ENCODE measurements around the gene CDC42BPA.
"Not testable (repeated sequence)": the region's sequence is repeated elsewhere in the genome, so short reads cannot be mapped to it uniquely, and the experiment has no call there.

CDC42BPA gene

DNA sequence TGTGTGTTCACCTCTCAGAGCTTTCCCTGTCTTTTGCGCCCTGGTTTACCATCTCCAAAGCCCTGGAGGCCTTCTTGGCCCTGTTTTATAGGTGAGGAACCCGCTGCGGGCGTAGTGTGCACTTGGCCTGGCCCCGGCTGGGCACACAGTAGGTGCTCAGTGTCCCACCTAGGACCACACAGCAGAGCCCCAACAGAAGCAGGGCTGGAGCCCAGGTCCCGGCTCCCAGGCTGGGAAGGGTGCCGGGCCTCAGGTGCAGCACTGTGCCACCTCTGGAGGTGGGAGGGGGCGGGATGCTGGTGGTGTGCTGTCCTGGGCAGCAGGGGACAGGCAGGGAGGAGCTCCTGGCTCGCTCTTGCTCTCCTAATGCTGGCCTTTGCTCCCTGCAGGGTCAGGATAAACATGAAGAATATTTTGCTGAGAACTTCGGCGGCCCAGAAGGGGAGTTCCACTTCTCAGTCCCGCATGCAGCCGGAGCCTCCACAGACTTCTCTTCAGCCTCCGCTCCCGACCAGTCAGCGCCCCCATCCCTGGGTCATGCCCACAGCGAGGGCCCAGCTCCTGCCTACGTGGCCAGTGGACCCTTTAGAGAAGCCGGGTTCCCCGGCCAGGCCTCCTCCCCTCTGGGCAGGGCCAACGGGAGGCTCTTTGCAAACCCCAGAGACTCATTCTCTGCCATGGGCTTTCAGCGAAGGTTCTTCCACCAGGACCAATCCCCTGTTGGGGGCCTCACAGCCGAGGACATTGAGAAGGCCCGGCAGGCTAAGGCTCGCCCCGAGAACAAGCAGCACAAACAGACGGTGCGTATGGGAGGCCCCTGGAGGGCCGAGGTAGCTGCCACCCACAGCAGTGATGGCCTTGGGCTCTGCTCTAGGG is 353.4 kb downstream of the CDC42BPA start:
- in situ Hi-C loops (cut with MboI; ENCODE audit: low sequenced_read_pairs) = no loop called here
- no peaks in the 10 kb centered on the region for H3K27me3 ChIP-seq (ENCODE audit: low read depth)
- H3K4me3 ChIP-seq = no peak overlapping the region
- peaks cover 5% of the 10 kb centered on the region; the same call in 1 of the 2 replicates for H3K9me3 ChIP-seq
- no peak for DNase-seq (ENCODE audit: low spot score in 2 of 2)
- no peaks in the 10 kb centered on the region for H3K36me3 ChIP-seq (replicated peaks)
- H3K4me1 ChIP-seq = no peaks in the 10 kb centered on the region

DNA sequence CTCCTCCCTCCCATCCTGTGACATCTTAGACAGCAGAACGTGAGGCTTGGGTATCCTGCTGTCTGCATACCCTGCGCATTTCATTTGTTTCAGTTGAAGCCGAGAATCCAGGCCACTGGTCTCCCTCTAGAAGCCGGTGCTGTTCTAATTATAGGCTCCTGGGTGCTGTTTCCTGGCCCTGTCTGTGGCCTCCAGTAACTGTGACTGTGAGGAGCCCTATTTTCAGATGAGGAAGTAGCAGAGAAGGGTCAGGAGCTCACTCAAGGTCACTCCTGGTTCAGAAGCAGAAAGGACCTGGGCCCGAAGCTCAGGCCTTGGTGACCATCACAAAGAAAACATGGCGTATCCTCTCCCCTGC is 354.2 kb downstream of the CDC42BPA start:
- no peak for DNase-seq (ENCODE audit: low spot score in 2 of 2)
- in situ Hi-C loops (cut with MboI; ENCODE audit: low sequenced_read_pairs) = no loop called here

GRCh38 chr1:226962421-226963391 is 355.6 kb downstream of the CDC42BPA start:
- H3K4me1 ChIP-seq = no peaks in the 10 kb centered on the region
- H3K27me3 ChIP-seq (ENCODE audit: low read depth) = no peaks in the 10 kb centered on the region
- no peak for DNase-seq (ENCODE audit: low spot score in 2 of 2)
- H3K36me3 ChIP-seq (replicated peaks) = no peaks in the 10 kb centered on the region
- no peaks in the 10 kb centered on the region for H3K9me3 ChIP-seq
- in situ Hi-C loops (cut with MboI; ENCODE audit: low sequenced_read_pairs) = no loop called here
- no peak overlapping the region for H3K4me3 ChIP-seq

More for the DNA sequence above, 354.2 kb downstream of the CDC42BPA start:
- Histone ChIP-seq H3K4me3 (no peak overlapping the region), H3K27me3 (ENCODE audit: low read depth) (no peaks in the 10 kb centered on the region), H3K9me3 (peaks cover 5% of the 10 kb centered on the region; the same call in 1 of the 2 replicates), H3K4me1 (no peaks in the 10 kb centered on the region), H3K36me3 (replicated peaks) (no peaks in the 10 kb centered on the region)

- no peak overlapping the region for H3K4me3 ChIP-seq
- in situ Hi-C loops (cut with MboI; ENCODE audit: low sequenced_read_pairs) = no loop called here
- H3K4me1 ChIP-seq = no peaks in the 10 kb centered on the region
- no peak for DNase-seq (ENCODE audit: low spot score in 2 of 2)
- H3K36me3 ChIP-seq (replicated peaks) = no peaks in the 10 kb centered on the region
- H3K9me3 ChIP-seq = no peaks in the 10 kb centered on the region
- H3K27me3 ChIP-seq (ENCODE audit: low read depth) = no peaks in the 10 kb centered on the region
Observed at GRCh38 chr1:226960944-226961765, 357.1 kb downstream of the CDC42BPA start.

- Histone ChIP-seq H3K9me3 (no peaks in the 10 kb centered on the region), H3K4me3 (no peak overlapping the region), H3K36me3 (replicated peaks) (no peaks in the 10 kb centered on the region), H3K27me3 (ENCODE audit: low read depth) (no peaks in the 10 kb centered on the region), H3K4me1 (no peaks in the 10 kb centered on the region)
- in situ Hi-C loops (cut with MboI; ENCODE audit: low sequenced_read_pairs) = no loop called here
- no peak for DNase-seq (ENCODE audit: low spot score in 2 of 2)
Observed at GRCh38 chr1:226960256-226960655, 358.0 kb downstream of the CDC42BPA start.

- DNase-seq (ENCODE audit: low spot score in 2 of 2) = no peak
- no peaks in the 10 kb centered on the region for H3K36me3 ChIP-seq (replicated peaks)
- H3K4me3 ChIP-seq = no peak overlapping the region
- H3K4me1 ChIP-seq = no peaks in the 10 kb centered on the region
- H3K9me3 ChIP-seq = no peaks in the 10 kb centered on the region
- H3K27me3 ChIP-seq (ENCODE audit: low read depth) = no peaks in the 10 kb centered on the region
- in situ Hi-C loops (cut with MboI; ENCODE audit: low sequenced_read_pairs) = no loop called here
Observed at GRCh38 chr1:226958300-226958699, 360.0 kb downstream of the CDC42BPA start.

- Histone ChIP-seq H3K4me1 (no peaks in the 10 kb centered on the region), H3K9me3 (no peaks in the 10 kb centered on the region), H3K4me3 (no peak overlapping the region), H3K36me3 (replicated peaks) (no peaks in the 10 kb centered on the region), H3K27me3 (ENCODE audit: low read depth) (no peaks in the 10 kb centered on the region)
- in situ Hi-C loops (cut with MboI; ENCODE audit: low sequenced_read_pairs) = no loop called here
- DNase-seq (ENCODE audit: low spot score in 2 of 2) = no peak
Observed at GRCh38 chr1:226957714-226958113, 360.6 kb downstream of the CDC42BPA start.

- Histone ChIP-seq H3K36me3 (replicated peaks) (no peaks in the 10 kb centered on the region), H3K4me1 (no peaks in the 10 kb centered on the region), H3K9me3 (no peaks in the 10 kb centered on the region), H3K4me3 (no peak overlapping the region), H3K27me3 (ENCODE audit: low read depth) (no peaks in the 10 kb centered on the region)
- no peak for DNase-seq (ENCODE audit: low spot score in 2 of 2)
- in situ Hi-C loops (cut with MboI; ENCODE audit: low sequenced_read_pairs) = no loop called here
Observed at GRCh38 chr1:226956942-226957713, 361.2 kb downstream of the CDC42BPA start.

DNA sequence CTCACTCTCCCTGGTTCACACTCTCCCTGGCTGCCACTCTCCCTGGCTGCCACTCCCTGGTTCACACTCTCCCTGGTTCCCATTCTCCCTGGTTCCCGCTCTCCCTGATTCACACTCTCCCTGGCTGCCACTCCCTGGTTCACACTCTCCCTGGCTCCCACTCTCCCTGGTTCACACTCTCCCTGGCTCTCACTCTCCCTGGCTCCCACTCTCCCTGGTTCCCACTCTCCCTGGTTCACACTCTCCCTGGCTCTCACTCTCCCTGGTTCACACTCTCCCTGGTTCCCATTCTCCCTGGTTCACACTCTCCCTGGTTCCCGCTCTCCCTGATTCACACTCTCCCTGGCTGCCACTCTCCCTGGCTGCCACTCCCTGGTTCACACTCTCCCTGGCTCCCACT is 362.4 kb downstream of the CDC42BPA start:
- H3K9me3 ChIP-seq; H3K36me3 ChIP-seq (replicated peaks); H3K27me3 ChIP-seq (ENCODE audit: low read depth); DNase-seq (ENCODE audit: low spot score in 2 of 2); in situ Hi-C loops (cut with MboI; ENCODE audit: low sequenced_read_pairs); H3K4me1 ChIP-seq; H3K4me3 ChIP-seq: not testable (repeated sequence)

GRCh38 chr1:226954777-226955176 is 363.5 kb downstream of the CDC42BPA start:
- in situ Hi-C loops (cut with MboI; ENCODE audit: low sequenced_read_pairs) = no loop called here
- H3K9me3 ChIP-seq = no peaks in the 10 kb centered on the region
- no peaks in the 10 kb centered on the region for H3K27me3 ChIP-seq (ENCODE audit: low read depth)
- peak in 1 of 2 experiments; percentile 2 for DNase-seq (ENCODE audit: low spot score in 2 of 2)
- no peak overlapping the region for H3K4me3 ChIP-seq
- no peaks in the 10 kb centered on the region for H3K36me3 ChIP-seq (replicated peaks)
- no peaks in the 10 kb centered on the region for H3K4me1 ChIP-seq

- Histone ChIP-seq H3K36me3 (replicated peaks) (no peaks in the 10 kb centered on the region), H3K27me3 (ENCODE audit: low read depth) (no peaks in the 10 kb centered on the region), H3K4me3 (no peak overlapping the region), H3K4me1 (no peaks in the 10 kb centered on the region), H3K9me3 (no peaks in the 10 kb centered on the region)
- no peak for DNase-seq (ENCODE audit: low spot score in 2 of 2)
- in situ Hi-C loops (cut with MboI; ENCODE audit: low sequenced_read_pairs) = no loop called here
Observed at GRCh38 chr1:226954337-226954736, 364.0 kb downstream of the CDC42BPA start.

GRCh38 chr1:226953175-226953800 is 365.0 kb downstream of the CDC42BPA start:
- Histone ChIP-seq H3K4me1 (no peaks in the 10 kb centered on the region), H3K9me3 (no peaks in the 10 kb centered on the region), H3K4me3 (no peak overlapping the region), H3K36me3 (replicated peaks) (no peaks in the 10 kb centered on the region), H3K27me3 (ENCODE audit: low read depth) (no peaks in the 10 kb centered on the region)
- DNase-seq (ENCODE audit: low spot score in 2 of 2) = no peak
- in situ Hi-C loops (cut with MboI; ENCODE audit: low sequenced_read_pairs) = no loop called here

All from HAP-1 (cell line).